ENCODE measurements around the gene CARD14.

The CARD14 gene

DNA sequence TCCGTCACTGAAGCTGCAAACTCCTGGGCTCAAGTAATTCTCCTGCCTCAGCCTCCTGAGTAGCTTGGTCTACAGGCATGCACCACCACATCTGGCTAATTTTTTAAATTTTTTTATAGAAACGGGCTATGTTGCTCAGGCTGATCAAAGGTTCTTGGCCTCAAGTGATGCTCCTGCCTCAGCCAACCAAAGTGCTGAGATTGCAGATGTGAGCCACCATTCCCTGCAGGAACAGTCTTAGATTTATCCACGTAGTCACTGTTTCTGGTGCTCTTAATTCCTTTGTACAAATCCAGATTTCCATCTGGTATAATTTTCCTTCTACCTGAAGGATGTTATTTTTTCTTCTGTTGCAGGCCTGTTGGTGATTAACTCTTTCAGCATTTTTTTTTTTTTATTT lies 63.4 kb downstream of the CARD14 start:
- TF ChIP-seq POLR2AphosphoS5 (IDR thresholded peaks at IDR 0.05; ENCODE audit: low read depth, low read length) (no peak), FOXP2 (optimal IDR thresholded peaks at IDR 0.05; ENCODE audit: borderline replicate concordance, extremely low read depth, extremely low read length, insufficient read depth) (no peak), SIN3A (IDR thresholded peaks at IDR 0.05; ENCODE audit: borderline replicate concordance, insufficient read depth, low read length) (no peak), TAF1 (IDR thresholded peaks at IDR 0.05; ENCODE audit: borderline replicate concordance, insufficient read depth, low read length) (no peak)
- TF ChIP-seq, protein P1, sequence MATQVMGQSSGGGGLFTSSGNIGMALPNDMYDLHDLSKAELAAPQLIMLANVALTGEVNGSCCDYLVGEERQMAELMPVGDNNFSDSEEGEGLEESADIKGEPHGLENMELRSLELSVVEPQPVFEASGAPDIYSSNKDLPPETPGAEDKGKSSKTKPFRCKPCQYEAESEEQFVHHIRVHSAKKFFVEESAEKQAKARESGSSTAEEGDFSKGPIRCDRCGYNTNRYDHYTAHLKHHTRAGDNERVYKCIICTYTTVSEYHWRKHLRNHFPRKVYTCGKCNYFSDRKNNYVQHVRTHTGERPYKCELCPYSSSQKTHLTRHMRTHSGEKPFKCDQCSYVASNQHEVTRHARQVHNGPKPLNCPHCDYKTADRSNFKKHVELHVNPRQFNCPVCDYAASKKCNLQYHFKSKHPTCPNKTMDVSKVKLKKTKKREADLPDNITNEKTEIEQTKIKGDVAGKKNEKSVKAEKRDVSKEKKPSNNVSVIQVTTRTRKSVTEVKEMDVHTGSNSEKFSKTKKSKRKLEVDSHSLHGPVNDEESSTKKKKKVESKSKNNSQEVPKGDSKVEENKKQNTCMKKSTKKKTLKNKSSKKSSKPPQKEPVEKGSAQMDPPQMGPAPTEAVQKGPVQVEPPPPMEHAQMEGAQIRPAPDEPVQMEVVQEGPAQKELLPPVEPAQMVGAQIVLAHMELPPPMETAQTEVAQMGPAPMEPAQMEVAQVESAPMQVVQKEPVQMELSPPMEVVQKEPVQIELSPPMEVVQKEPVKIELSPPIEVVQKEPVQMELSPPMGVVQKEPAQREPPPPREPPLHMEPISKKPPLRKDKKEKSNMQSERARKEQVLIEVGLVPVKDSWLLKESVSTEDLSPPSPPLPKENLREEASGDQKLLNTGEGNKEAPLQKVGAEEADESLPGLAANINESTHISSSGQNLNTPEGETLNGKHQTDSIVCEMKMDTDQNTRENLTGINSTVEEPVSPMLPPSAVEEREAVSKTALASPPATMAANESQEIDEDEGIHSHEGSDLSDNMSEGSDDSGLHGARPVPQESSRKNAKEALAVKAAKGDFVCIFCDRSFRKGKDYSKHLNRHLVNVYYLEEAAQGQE (IDR thresholded peaks at IDR 0.05; ENCODE audit: insufficient read depth in 1 of 2, low read depth in 2 of 2, low read length in 2 of 2), result no peak

DNA sequence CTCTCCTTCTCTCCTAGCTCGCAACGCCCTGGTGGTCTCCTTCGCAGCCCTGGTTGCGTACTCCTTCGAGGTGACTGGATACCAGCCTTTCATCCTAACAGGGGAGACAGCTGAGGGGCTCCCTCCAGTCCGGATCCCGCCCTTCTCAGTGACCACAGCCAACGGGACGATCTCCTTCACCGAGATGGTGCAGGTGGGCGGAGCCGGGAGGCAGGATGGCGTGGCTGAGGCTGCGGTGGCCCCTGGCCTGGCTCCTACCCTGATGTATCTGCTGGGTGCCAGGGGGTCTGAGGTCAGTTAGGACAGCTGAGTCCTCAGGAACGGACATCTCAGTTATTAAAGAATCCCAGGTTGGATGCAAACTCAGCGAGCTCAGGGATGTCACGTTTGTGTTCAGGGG lies 67.1 kb downstream of the CARD14 start:
- TF ChIP-seq, protein P1 (IDR thresholded peaks at IDR 0.05; ENCODE audit: insufficient read depth in 1 of 2, low read depth in 2 of 2, low read length in 2 of 2), result no peak
- TF ChIP-seq TAF1 (IDR thresholded peaks at IDR 0.05; ENCODE audit: borderline replicate concordance, insufficient read depth, low read length) (no peak), POLR2AphosphoS5 (IDR thresholded peaks at IDR 0.05; ENCODE audit: low read depth, low read length) (no peak), FOXP2 (optimal IDR thresholded peaks at IDR 0.05; ENCODE audit: borderline replicate concordance, extremely low read depth, extremely low read length, insufficient read depth) (no peak), SIN3A (IDR thresholded peaks at IDR 0.05; ENCODE audit: borderline replicate concordance, insufficient read depth, low read length) (no peak)

DNA sequence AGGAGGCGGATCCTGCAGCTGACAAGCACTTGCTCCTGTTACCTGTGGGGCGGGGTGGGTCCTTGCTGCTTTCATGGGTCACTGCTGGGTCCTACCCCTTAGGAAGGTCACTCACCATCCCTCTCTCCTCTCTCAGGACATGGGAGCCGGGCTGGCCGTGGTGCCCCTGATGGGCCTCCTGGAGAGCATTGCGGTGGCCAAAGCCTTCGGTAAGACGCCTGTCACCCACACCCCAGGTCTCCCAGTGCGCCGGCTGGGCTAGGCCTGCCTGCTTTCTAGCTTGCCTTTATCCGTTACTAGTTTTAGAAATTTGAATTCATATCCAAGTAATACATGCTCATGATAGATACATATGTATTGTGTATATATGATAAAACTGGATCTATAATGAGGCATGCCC lies 67.6 kb downstream of the CARD14 start:
- TF ChIP-seq POLR2AphosphoS5 (IDR thresholded peaks at IDR 0.05; ENCODE audit: low read depth, low read length) (no peak), TAF1 (IDR thresholded peaks at IDR 0.05; ENCODE audit: borderline replicate concordance, insufficient read depth, low read length) (no peak), SIN3A (IDR thresholded peaks at IDR 0.05; ENCODE audit: borderline replicate concordance, insufficient read depth, low read length) (no peak), FOXP2 (optimal IDR thresholded peaks at IDR 0.05; ENCODE audit: borderline replicate concordance, extremely low read depth, extremely low read length, insufficient read depth) (no peak)
- TF ChIP-seq, protein P1 (IDR thresholded peaks at IDR 0.05; ENCODE audit: insufficient read depth in 1 of 2, low read depth in 2 of 2, low read length in 2 of 2), result no peak

DNA sequence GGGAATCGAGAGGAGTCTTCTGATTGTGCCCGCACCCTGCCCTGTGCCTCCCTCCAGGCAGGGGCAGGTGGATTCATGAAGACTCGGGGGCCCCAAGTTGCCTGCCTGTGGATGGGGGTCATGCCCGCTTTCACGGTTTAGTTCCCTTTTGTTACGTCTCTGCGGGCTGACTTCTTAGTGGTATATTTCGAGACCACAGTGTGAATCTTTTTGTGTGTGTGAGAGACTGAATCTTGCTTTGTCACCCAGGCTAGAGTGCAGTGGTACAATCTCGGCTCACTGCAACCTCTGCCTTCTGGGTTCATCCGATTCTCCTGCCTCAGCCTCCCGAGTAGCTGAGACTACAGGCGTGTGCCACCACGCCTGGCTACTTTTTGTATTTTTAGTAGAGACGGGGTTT lies 72.7 kb downstream of the CARD14 start:
- TF ChIP-seq FOXP2 (optimal IDR thresholded peaks at IDR 0.05; ENCODE audit: borderline replicate concordance, extremely low read depth, extremely low read length, insufficient read depth) (no peak), TAF1 (IDR thresholded peaks at IDR 0.05; ENCODE audit: borderline replicate concordance, insufficient read depth, low read length) (no peak), SIN3A (IDR thresholded peaks at IDR 0.05; ENCODE audit: borderline replicate concordance, insufficient read depth, low read length) (no peak), POLR2AphosphoS5 (IDR thresholded peaks at IDR 0.05; ENCODE audit: low read depth, low read length) (no peak)
- TF ChIP-seq, protein P1 (IDR thresholded peaks at IDR 0.05; ENCODE audit: insufficient read depth in 1 of 2, low read depth in 2 of 2, low read length in 2 of 2), result no peak
